Right ventricle myocardium superior (tissue), 1 donor: Measurements from ENCODE around the gene VPS72. TPM values are rescaled to one million over a fixed set of nuclear protein-coding genes. Genes with fewer than 3 reads are reported as not detected.
"Not testable (repeated sequence)": the region's sequence is repeated elsewhere in the genome, so short reads cannot be mapped to it uniquely, and the experiment has no call there.

Source experiments
- ATAC-seq: fragments of 200-7000 bp; cut with Tn5 transposase; one replicate; pipeline ENCODE4 v1.9.1; 2020; ENCODE audit warnings: mild to moderate bottlenecking; ENCODE audit not compliant: poor library complexity
- DNase-seq: peaks from one replicate; pipeline ENCODE4 v3.0.0-alpha.2; 2020
- intact Hi-C: fragments of 100-400 bp; cut with DNase I; formaldehyde crosslinking; loops from one replicate; pipeline ENCODE4 v1.11.2; 2022
- long read RNA-seq: library from polyadenylated mRNA; unstranded; transcript quantifications from one replicate; pipeline ENCODE4 v2.0.0, GENCODE V29; 2021
- total RNA-seq: library from RNA; stranded (reverse); fragmentation: NEBNext Ultra II Directional; extraction: Animal tissue kit (Norgen Biotek cat#: 25700); gene quantifications from one replicate; pipeline ENCODE4 v1.2.1, GENCODE V29; 2021
- donor health status: DM: no; HTN: yes; CAD: no; lungs with severe emphysema.

VPS72 gene
- 37.5 TPM for total RNA-seq
- long read RNA-seq, transcript VPS72-202 (6 exons, 1,527 nt): major isoform, 25 of 27 reads
- long read RNA-seq, partial matches to known transcripts: 1 of 27 reads
- long read RNA-seq, other reads (novel, unspliced or antisense): 1 of 27 reads

- intact Hi-C loops: no loop called here
- peak; percentile 89 for DNase-seq
- ATAC-seq: peak; percentile 99
Measured at GRCh38 chr1:151189637-151190445, at the start of gene VPS72. Gene VPS72 (minus strand): TSS chr1:151190197. CDS start chr1:151190121, 76 bp downstream.

- intact Hi-C loops: no loop called here
- ATAC-seq: no peak
- DNase-seq: no peak
Measured at GRCh38 chr1:151238467-151238739, 48.4 kb upstream of the VPS72 start.

- no peak for ATAC-seq
- intact Hi-C loops: no loop called here
- DNase-seq: no peak
Measured at GRCh38 chr1:151237678-151238466, 47.9 kb upstream of the VPS72 start.

GRCh38 chr1:151235235-151235634, 45.2 kb upstream of the VPS72 start:
- intact Hi-C loops: no loop called here
- ATAC-seq: no peak
- no peak for DNase-seq

GRCh38 chr1:151222130-151222529, 32.1 kb upstream of the VPS72 start:
- intact Hi-C loops: no loop called here
- DNase-seq (no peak), ATAC-seq (peak; percentile 54)

GRCh38 chr1:151221616-151222015, 31.6 kb upstream of the VPS72 start:
- no peak for ATAC-seq
- DNase-seq: no peak
- intact Hi-C loops: no loop called here

GRCh38 chr1:151213560-151213959, 23.6 kb upstream of the VPS72 start:
- ATAC-seq: no peak
- intact Hi-C loops: no loop called here

GRCh38 chr1:151211972-151212705, 22.1 kb upstream of the VPS72 start:
- intact Hi-C loops: no loop called here
- no peak for ATAC-seq
- DNase-seq: no peak

More at GRCh38 chr1:151213560-151213959, 23.6 kb upstream of the VPS72 start:
- DNase-seq: no peak

- ATAC-seq (no peak), DNase-seq (no peak)
- intact Hi-C loops: no loop called here
Measured at GRCh38 chr1:151210830-151211229, 20.8 kb upstream of the VPS72 start.

GRCh38 chr1:151205381-151205965, 15.5 kb upstream of the VPS72 start:
- DNase-seq, intact Hi-C loops, ATAC-seq: not testable (repeated sequence)

GRCh38 chr1:151199873-151200581, 10.0 kb upstream of the VPS72 start:
- DNase-seq: no peak
- intact Hi-C loops: no loop called here
- ATAC-seq: no peak

GRCh38 chr1:151198254-151199127, 8.5 kb upstream of the VPS72 start, which contains the start of gene PIP5K1A:
Gene PIP5K1A (plus strand): TSS chr1:151198552. CDS start chr1:151198997, 445 bp downstream.
- DNase-seq: peak; percentile 100
- intact Hi-C loops: no loop called here
- peak; percentile 95 for ATAC-seq

GRCh38 chr1:151197863-151198253, 7.9 kb upstream of the VPS72 start:
- intact Hi-C loops: no loop called here
- ATAC-seq (no peak), DNase-seq (no peak)

- no peak for DNase-seq
- peak; percentile 47 for ATAC-seq
- intact Hi-C loops: no loop called here
Measured at GRCh38 chr1:151196292-151196800, 6.3 kb upstream of the VPS72 start.

- intact Hi-C loops: loop anchor here (2.0 kb wide), 1 partner anchor 56 kb away; no protein-coding TSS in a partner anchor
- not testable (repeated sequence) for DNase-seq
Measured at GRCh38 chr1:151194894-151195594, 5.0 kb upstream of the VPS72 start.

GRCh38 chr1:151193856-151194255, 3.9 kb upstream of the VPS72 start:
- DNase-seq (no peak), ATAC-seq (no peak)
- intact Hi-C loops: loop anchor here (2.0 kb wide), 1 partner anchor 57 kb away; no protein-coding TSS in a partner anchor

More at GRCh38 chr1:151194894-151195594, 5.0 kb upstream of the VPS72 start:
- ATAC-seq: not testable (repeated sequence)
